Type B pancreatic cell (in vitro differentiated cells): ENCODE results near the gene MPPED1. TPM values are rescaled to one million over a fixed set of nuclear protein-coding genes. Genes with fewer than 3 reads are reported as not detected.

Source experiments
- DNase-seq: peaks from one replicate; pipeline ENCODE4 v3.0.0; 2021; ENCODE audit warnings: mixed read lengths; ENCODE audit not compliant: unreplicated experiment; ENCODE audit errors: extremely low spot score
- H3K27ac Mint-ChIP-seq: 2 replicates; pipeline ENCODE4 v1.8.0; 2021; ENCODE audit warnings: mild to moderate bottlenecking, mixed read lengths
- H3K27me3 Mint-ChIP-seq: 2 replicates; pipeline ENCODE4 v1.8.0; 2021; ENCODE audit warnings: mixed read lengths
- H3K36me3 Mint-ChIP-seq: 2 replicates; pipeline ENCODE4 v1.8.0; 2021; ENCODE audit warnings: mixed read lengths
- H3K4me1 Mint-ChIP-seq: one replicate; pipeline ENCODE4 v1.8.0; 2021; ENCODE audit warnings: mixed read lengths; ENCODE audit not compliant: unreplicated experiment
- H3K4me3 Mint-ChIP-seq: 2 replicates; pipeline ENCODE4 v1.8.0; 2021; ENCODE audit warnings: mild to moderate bottlenecking, mixed read lengths
- H3K9me3 Mint-ChIP-seq: 2 replicates; pipeline ENCODE4 v1.8.0; 2021; ENCODE audit warnings: mixed read lengths
- total RNA-seq: library from RNA; stranded (reverse); gene quantifications from 2 replicates; pipeline ENCODE4 v1.2.1, GENCODE V29; 2021; ENCODE audit warnings: low replicate concordance
- TF ChIP-seq, protein P1 (sequence below): fragments of 200-600 bp; sonication (generic); conservative IDR thresholded peaks from 2 replicates; pipeline ENCODE4 v1.5.0; 2021; ENCODE audit warnings: antibody characterized with exemption, mild to moderate bottlenecking

The MPPED1 gene
- total RNA-seq, 1 donor from 2014 or later = 1.2 TPM

GRCh38 chr22:43384863-43385262, 27.0 kb upstream of the MPPED1 start:
- TF ChIP-seq, protein P1, sequence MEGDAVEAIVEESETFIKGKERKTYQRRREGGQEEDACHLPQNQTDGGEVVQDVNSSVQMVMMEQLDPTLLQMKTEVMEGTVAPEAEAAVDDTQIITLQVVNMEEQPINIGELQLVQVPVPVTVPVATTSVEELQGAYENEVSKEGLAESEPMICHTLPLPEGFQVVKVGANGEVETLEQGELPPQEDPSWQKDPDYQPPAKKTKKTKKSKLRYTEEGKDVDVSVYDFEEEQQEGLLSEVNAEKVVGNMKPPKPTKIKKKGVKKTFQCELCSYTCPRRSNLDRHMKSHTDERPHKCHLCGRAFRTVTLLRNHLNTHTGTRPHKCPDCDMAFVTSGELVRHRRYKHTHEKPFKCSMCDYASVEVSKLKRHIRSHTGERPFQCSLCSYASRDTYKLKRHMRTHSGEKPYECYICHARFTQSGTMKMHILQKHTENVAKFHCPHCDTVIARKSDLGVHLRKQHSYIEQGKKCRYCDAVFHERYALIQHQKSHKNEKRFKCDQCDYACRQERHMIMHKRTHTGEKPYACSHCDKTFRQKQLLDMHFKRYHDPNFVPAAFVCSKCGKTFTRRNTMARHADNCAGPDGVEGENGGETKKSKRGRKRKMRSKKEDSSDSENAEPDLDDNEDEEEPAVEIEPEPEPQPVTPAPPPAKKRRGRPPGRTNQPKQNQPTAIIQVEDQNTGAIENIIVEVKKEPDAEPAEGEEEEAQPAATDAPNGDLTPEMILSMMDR = no peak
- H3K4me3 Mint-ChIP-seq = no peak overlapping the region
- peaks cover 46% of the 10 kb centered on the region for H3K27me3 Mint-ChIP-seq

DNA sequence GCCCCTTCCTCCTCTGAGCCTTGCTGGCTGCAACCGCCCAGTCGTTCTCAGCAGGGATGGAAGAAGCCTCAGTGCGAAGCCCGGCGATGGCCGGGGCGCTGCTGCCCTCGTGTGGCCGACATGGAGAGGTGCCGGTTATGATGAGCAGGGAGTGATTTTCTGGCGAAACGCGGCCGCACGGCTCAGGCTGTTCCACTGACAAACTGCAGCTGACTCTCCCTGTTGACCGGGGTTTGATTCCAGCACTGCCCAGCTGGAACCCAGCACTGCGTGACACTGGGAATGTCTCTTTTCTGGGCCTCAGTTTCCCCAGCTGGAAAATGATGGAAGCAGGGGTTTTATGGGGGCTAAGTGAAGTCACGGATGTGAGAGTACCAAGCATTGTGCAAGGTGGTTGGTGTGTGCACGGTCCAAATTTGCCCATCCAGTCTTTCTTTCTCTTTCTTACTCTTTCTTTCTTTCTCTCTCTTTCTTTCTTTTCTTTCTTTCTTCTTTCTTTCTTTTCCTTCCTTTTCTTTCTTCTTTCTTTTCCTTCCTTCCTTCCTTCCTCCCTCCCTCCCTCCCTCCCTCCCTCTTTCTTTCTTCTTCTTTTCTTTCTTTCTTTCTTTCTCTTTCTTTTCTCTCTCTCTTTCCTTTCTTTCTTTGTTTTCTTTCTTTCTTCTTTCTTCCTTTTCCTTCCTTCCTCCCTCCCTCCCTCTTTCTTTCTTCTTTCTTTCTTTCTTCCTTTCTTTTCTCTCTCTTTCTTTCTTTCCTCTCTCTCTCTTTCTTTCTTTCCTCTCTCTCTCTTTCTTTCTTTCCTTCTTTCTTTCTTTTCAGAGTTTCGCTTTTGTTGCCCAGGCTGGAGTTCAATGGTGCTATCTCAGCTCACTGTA, 25.8 kb upstream of the MPPED1 start:
- no peak overlapping the region for H3K4me3 Mint-ChIP-seq
- no peaks in the 10 kb centered on the region for H3K36me3 Mint-ChIP-seq
- peaks cover 38% of the 10 kb centered on the region for H3K27me3 Mint-ChIP-seq
- TF ChIP-seq, protein P1 = peak; percentile 94
- H3K4me1 Mint-ChIP-seq = peaks cover 4% of the 10 kb centered on the region
- no peak overlapping the region for H3K27ac Mint-ChIP-seq
- H3K9me3 Mint-ChIP-seq = no peaks in the 10 kb centered on the region
- peak; percentile 88 for DNase-seq

More at GRCh38 chr22:43384863-43385262, 27.0 kb upstream of the MPPED1 start:
- no peak overlapping the region for H3K27ac Mint-ChIP-seq
- DNase-seq = no peak
- H3K9me3 Mint-ChIP-seq = no peaks in the 10 kb centered on the region
- no peaks in the 10 kb centered on the region for H3K36me3 Mint-ChIP-seq
- H3K4me1 Mint-ChIP-seq = peaks cover 8% of the 10 kb centered on the region

- H3K9me3 Mint-ChIP-seq = no peaks in the 10 kb centered on the region
- H3K36me3 Mint-ChIP-seq = no peaks in the 10 kb centered on the region
- H3K27ac Mint-ChIP-seq = no peak overlapping the region
- H3K4me1 Mint-ChIP-seq = peaks cover 4% of the 10 kb centered on the region
- no peak overlapping the region for H3K4me3 Mint-ChIP-seq
- TF ChIP-seq, protein P1 = no peak
- peaks cover 35% of the 10 kb centered on the region for H3K27me3 Mint-ChIP-seq
- DNase-seq = no peak
Measured at GRCh38 chr22:43387815-43388214, 24.0 kb upstream of the MPPED1 start.

DNA sequence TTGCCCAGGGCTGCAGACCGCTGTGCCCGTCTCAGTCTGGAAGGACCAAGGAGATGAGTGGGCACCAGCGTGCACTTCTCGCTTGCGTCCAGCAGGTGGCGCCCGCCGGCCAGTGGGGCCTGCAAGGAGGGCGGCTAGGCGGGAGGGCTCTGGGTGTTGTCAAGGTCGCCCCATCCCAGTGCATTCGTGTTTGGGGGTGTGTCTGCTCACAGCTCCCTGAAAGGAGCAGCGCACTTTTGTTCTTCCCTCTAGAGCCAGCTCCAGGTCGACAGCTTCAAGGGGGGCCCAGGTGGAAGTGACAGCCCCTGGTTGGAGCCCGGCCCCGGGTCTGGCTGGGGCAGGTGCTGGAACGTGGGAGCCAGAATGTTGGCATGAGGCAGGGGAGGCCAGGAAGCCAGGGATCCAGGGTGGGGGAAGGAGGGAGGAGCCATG, 23.4 kb upstream of the MPPED1 start:
- Mint-ChIP-seq H3K4me1 (peaks cover 5% of the 10 kb centered on the region), H3K9me3 (no peaks in the 10 kb centered on the region), H3K27me3 (peaks cover 35% of the 10 kb centered on the region), H3K4me3 (no peak overlapping the region), H3K27ac (no peak overlapping the region), H3K36me3 (no peaks in the 10 kb centered on the region)
- peak; percentile 89 for DNase-seq
- TF ChIP-seq, protein P1 = peak; percentile 98

GRCh38 chr22:43389227-43389836, 22.5 kb upstream of the MPPED1 start:
- Mint-ChIP-seq H3K4me1 (peaks cover 11% of the 10 kb centered on the region), H3K9me3 (peaks cover 5% of the 10 kb centered on the region), H3K27me3 (peaks cover 34% of the 10 kb centered on the region), H3K4me3 (no peak overlapping the region), H3K36me3 (no peaks in the 10 kb centered on the region), H3K27ac (no peak overlapping the region)
- TF ChIP-seq, protein P1 = no peak
- DNase-seq = no peak
